Endothelial cell (in vitro differentiated cells): ENCODE measurements around the gene SCARB2. TPM values are rescaled to one million over a fixed set of nuclear protein-coding genes. Genes with fewer than 3 reads are reported as not detected.
A peak's percentile ranks its signal among the peaks of the same experiment; 100 is the strongest.

Source experiments
- DNase-seq: peaks from one replicate; pipeline ENCODE4 v3.0.0; 2021; ENCODE audit warnings: low spot score
- H3K27ac Mint-ChIP-seq: one replicate; pipeline ENCODE4 v1.8.0; 2021; ENCODE audit warnings: mixed read lengths, inconsistent platforms; ENCODE audit not compliant: unreplicated experiment
- H3K27me3 Mint-ChIP-seq: one replicate; pipeline ENCODE4 v1.8.0; 2021; ENCODE audit warnings: mild to moderate bottlenecking, moderate library complexity, mixed read lengths, inconsistent platforms; ENCODE audit not compliant: unreplicated experiment
- H3K36me3 Mint-ChIP-seq: one replicate; pipeline ENCODE4 v1.8.0; 2021; ENCODE audit warnings: mild to moderate bottlenecking, low read depth, mixed read lengths, inconsistent platforms; ENCODE audit not compliant: unreplicated experiment
- H3K4me1 Mint-ChIP-seq: one replicate; pipeline ENCODE4 v1.8.0; 2021; ENCODE audit warnings: mild to moderate bottlenecking, mixed read lengths, inconsistent platforms; ENCODE audit not compliant: unreplicated experiment
- H3K4me3 Mint-ChIP-seq: one replicate; pipeline ENCODE4 v1.8.0; 2021; ENCODE audit warnings: mild to moderate bottlenecking, mixed read lengths, inconsistent platforms; ENCODE audit not compliant: unreplicated experiment
- H3K9me3 Mint-ChIP-seq: one replicate; pipeline ENCODE4 v1.8.0; 2021; ENCODE audit warnings: mixed read lengths, inconsistent platforms; ENCODE audit not compliant: unreplicated experiment
- CTCF ChIP-seq: fragments of 200-600 bp; sonication (generic); IDR thresholded peaks from one replicate; pipeline ENCODE4 v1.5.0; 2021; ENCODE audit warnings: antibody characterized with exemption; ENCODE audit not compliant: unreplicated experiment
- total RNA-seq: library from RNA; stranded (reverse); fragmentation: NEBNext Ultra II Directional; extraction: Animal tissue kit (Norgen Biotek cat#: 25700); gene quantifications from one replicate; pipeline ENCODE4 v1.2.1, GENCODE V29; 2021; ENCODE audit not compliant: unreplicated experiment

The SCARB2 gene
- total RNA-seq, 1 donor from 2014 or later: 181 TPM

GRCh38 chr4:76197031-76197743, 16.4 kb downstream of the SCARB2 start:
- TF ChIP-seq CTCF: no peak
- Mint-ChIP-seq H3K27me3 (peaks cover 4% of the 10 kb centered on the region), H3K4me1 (peaks cover 42% of the 10 kb centered on the region), H3K27ac (no peak overlapping the region), H3K4me3 (no peak overlapping the region), H3K36me3 (peaks cover 28% of the 10 kb centered on the region), H3K9me3 (no peaks in the 10 kb centered on the region)
- no peak for DNase-seq

GRCh38 chr4:76196376-76196775, 17.2 kb downstream of the SCARB2 start:
- Mint-ChIP-seq H3K9me3 (no peaks in the 10 kb centered on the region), H3K27ac (no peak overlapping the region), H3K27me3 (peaks cover 7% of the 10 kb centered on the region), H3K4me1 (peaks cover 42% of the 10 kb centered on the region), H3K36me3 (peaks cover 34% of the 10 kb centered on the region), H3K4me3 (no peak overlapping the region)
- DNase-seq: no peak
- TF ChIP-seq CTCF: no peak

- peaks cover 38% of the 10 kb centered on the region for H3K36me3 Mint-ChIP-seq
- peaks cover 35% of the 10 kb centered on the region for H3K4me1 Mint-ChIP-seq
- no peak overlapping the region for H3K27ac Mint-ChIP-seq
- no peaks in the 10 kb centered on the region for H3K9me3 Mint-ChIP-seq
- DNase-seq: no peak
- H3K4me3 Mint-ChIP-seq: no peak overlapping the region
- TF ChIP-seq CTCF: no peak
- peaks cover 7% of the 10 kb centered on the region for H3K27me3 Mint-ChIP-seq
Measured at GRCh38 chr4:76195326-76195725, 18.3 kb downstream of the SCARB2 start.

- no peak for TF ChIP-seq CTCF
- Mint-ChIP-seq H3K27ac (no peak overlapping the region), H3K9me3 (no peaks in the 10 kb centered on the region), H3K27me3 (peaks cover 7% of the 10 kb centered on the region), H3K4me1 (peaks cover 27% of the 10 kb centered on the region), H3K4me3 (peak overlapping the region; percentile 73), H3K36me3 (peaks cover 40% of the 10 kb centered on the region)
- DNase-seq: no peak
Measured at GRCh38 chr4:76194325-76194724, 19.3 kb downstream of the SCARB2 start.

- peak overlapping the region; percentile 71 for H3K4me3 Mint-ChIP-seq
- peaks cover 3% of the 10 kb centered on the region for H3K27me3 Mint-ChIP-seq
- H3K27ac Mint-ChIP-seq: no peak overlapping the region
- no peak for TF ChIP-seq CTCF
- DNase-seq: no peak
- H3K9me3 Mint-ChIP-seq: no peaks in the 10 kb centered on the region
- peaks cover 40% of the 10 kb centered on the region for H3K36me3 Mint-ChIP-seq
- H3K4me1 Mint-ChIP-seq: peaks cover 7% of the 10 kb centered on the region
Measured at GRCh38 chr4:76192236-76192635, 21.4 kb downstream of the SCARB2 start.
